GM18867 (cell line): Measurements from ENCODE around the gene GGACT.
"Not testable (repeated sequence)": the region's sequence is repeated elsewhere in the genome, so short reads cannot be mapped to it uniquely, and the experiment has no call there.

Source experiments
- ATAC-seq: cut with Tn5 transposase; IDR thresholded peaks from one replicate; pipeline ENCODE4 v1.9.1; 2021; ENCODE audit warnings: mild to moderate bottlenecking, moderate library complexity; ENCODE audit not compliant: unreplicated experiment

Gene GGACT

GRCh38 chr13:100532090-100532766 is 56.4 kb downstream of the GGACT start:
- no peak for ATAC-seq

- no peak for ATAC-seq
Observed at GRCh38 chr13:100530671-100531213, 57.8 kb downstream of the GGACT start.

GRCh38 chr13:100529666-100530377 is 58.8 kb downstream of the GGACT start:
- ATAC-seq: no peak

- no peak for ATAC-seq
Observed at GRCh38 chr13:100528820-100529219, 59.8 kb downstream of the GGACT start.

- no peak for ATAC-seq
Observed at GRCh38 chr13:100528353-100528752, 60.2 kb downstream of the GGACT start.

GRCh38 chr13:100527644-100528043 is 60.9 kb downstream of the GGACT start:
- ATAC-seq: no peak

GRCh38 chr13:100526318-100527000 is 62.1 kb downstream of the GGACT start:
- ATAC-seq: no peak

- no peak for ATAC-seq
Observed at GRCh38 chr13:100525453-100526317, 62.9 kb downstream of the GGACT start.

- ATAC-seq: not testable (repeated sequence)
Observed at GRCh38 chr13:100524688-100525087, 63.9 kb downstream of the GGACT start.

GRCh38 chr13:100523981-100524386 is 64.6 kb downstream of the GGACT start:
- ATAC-seq: no peak

GRCh38 chr13:100523411-100523810 is 65.2 kb downstream of the GGACT start:
- ATAC-seq: no peak

- ATAC-seq: no peak
Observed at GRCh38 chr13:100522618-100523309, 65.8 kb downstream of the GGACT start.

- ATAC-seq: no peak
Observed at GRCh38 chr13:100521851-100522617, 66.6 kb downstream of the GGACT start.

GRCh38 chr13:100520936-100521850 is 67.4 kb downstream of the GGACT start:
- ATAC-seq: no peak

- ATAC-seq: no peak
Observed at GRCh38 chr13:100519626-100520025, 69.0 kb downstream of the GGACT start.

- ATAC-seq: no peak
Observed at GRCh38 chr13:100518394-100519062, 70.1 kb downstream of the GGACT start.

GRCh38 chr13:100517728-100518127 is 70.9 kb downstream of the GGACT start:
- ATAC-seq: no peak

- no peak for ATAC-seq
Observed at GRCh38 chr13:100517135-100517534, 71.5 kb downstream of the GGACT start.
